Suprapubic skin (tissue), 4 donors: ENCODE data around the gene RSPO1.

Source experiments
- CTCF ChIP-seq, 2 donors: fragments of 200-600 bp in 1 of 2; fragments of 450-650 bp in 1 of 2; sonication (generic) in 1 of 2; IDR thresholded peaks; one replicate each; pipeline ENCODE4 v1.5.1; 2016 to 2019; ENCODE audit warnings: antibody characterized with exemption in 2 of 2, mild to moderate bottlenecking in 1 of 2, moderate library complexity in 1 of 2
- EP300 ChIP-seq: sonication (generic); formaldehyde crosslinking; IDR thresholded peaks from one replicate; pipeline ENCODE4 v1.6.1; 2017; ENCODE audit warnings: antibody characterized with exemption
- POLR2A ChIP-seq, 2 donors: fragments of 450-650 bp; IDR thresholded peaks; one replicate each; pipeline ENCODE4 v1.6.1; 2017; ENCODE audit warnings: antibody characterized with exemption in 2 of 2, mild to moderate bottlenecking in 2 of 2, moderate library complexity in 2 of 2
- POLR2AphosphoS5 ChIP-seq, 3 donors: sonication (generic); formaldehyde crosslinking; IDR thresholded peaks; one replicate each; pipeline ENCODE4 v1.6.1; 2017; ENCODE audit warnings: antibody characterized with exemption in 3 of 3

DNA sequence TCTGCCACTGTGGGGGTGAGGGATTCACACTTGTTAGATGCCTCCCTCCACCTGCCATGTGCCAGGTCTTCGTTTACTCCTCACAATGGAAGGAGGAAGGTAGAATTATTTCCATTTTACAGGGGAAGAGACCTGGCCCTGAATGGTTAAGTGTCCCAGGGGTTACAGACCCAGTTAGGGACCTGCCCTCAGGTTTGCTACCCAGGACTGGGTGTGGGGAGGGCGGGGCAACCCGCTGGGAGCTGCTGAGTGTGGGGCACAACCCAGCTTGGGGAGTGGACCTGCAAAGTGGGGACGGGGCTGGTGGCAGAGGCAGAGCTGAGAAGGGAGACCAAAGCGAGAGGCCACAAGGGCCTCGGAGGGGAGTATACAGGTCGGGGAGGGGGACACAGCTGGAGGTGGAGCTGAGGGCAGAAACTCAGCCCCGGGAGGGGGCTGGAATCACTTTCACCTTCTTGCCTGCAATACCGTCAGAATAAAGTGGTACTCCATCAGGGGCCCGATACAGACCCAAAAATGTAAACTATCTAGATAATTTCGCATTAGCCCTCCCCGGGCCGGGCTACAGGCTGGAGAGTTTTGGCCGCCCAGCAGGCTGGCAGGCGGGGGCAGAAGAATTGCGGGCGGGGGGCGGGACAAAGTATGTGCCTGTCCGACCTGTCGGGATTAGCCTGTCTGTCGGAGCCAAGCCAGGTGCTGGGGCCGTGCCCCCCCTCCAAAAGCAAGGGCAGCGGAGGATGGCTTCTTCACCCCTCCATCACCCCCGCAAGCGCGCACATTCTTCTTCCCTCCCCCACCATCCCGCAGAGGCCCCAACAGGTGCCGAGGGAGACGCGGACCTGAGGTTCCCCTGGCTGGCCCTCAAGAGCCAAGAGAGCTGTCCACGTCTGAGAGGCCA lies 1.4 kb downstream of the RSPO1 start:
- TF ChIP-seq CTCF (IDR thresholded peaks at IDR 0.05) (no peak), POLR2AphosphoS5 (IDR thresholded peaks at IDR 0.05) (no peak), POLR2A (IDR thresholded peaks at IDR 0.05) (no peak), EP300 (no peak)
